Measurements from ENCODE around the gene ZNF23.

- TF ChIP-seq POLR2AphosphoS5 (IDR thresholded peaks at IDR 0.05) (no peak), POLR2A (IDR thresholded peaks at IDR 0.05) (no peak)
These were observed 25.6 kb downstream of the ZNF23 start for GRCh38 chr16:71436473-71436872.
